GM12872 (cell line): Measurements from ENCODE around the gene IMMP2L.

Experiments used
- TF ChIP-seq, protein P1 (sequence below): IDR thresholded peaks from 3 replicates; pipeline ENCODE4 v1.5.1; 2011; ENCODE audit warnings: low read depth, mild to moderate bottlenecking, low read length, moderate library complexity; ENCODE audit not compliant: insufficient read depth

Gene IMMP2L

DNA sequence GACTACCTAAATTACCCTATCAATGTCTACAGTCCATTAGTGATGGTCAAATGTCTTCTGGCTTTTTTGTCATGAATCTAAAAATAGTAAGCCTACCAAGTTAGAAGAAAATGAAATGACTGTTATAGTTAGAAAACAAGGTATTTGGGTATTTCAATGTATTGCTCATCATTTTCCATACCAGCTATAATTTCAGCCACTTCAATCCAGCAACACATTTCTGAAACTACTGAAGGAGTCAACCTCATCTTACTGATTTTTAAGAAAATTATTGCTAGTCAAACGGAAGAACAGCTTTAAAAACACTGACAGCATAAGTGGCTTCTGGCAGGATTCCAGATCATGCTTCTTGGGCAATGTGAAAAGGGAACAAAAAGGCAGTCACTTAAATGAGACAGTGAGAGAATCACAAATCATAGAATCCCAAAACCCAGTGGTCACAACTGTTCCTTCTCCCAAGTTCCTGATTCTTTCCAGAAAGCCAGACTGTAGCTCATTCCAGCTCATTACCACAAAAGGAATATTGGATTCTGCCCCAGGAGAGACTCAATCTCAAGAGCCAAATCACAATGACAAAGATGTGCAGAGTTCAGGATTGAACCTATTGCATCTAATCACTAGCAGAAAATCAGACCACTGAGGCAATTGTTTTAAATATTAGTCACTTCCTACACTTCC, 532.6 kb downstream of the IMMP2L start:
- TF ChIP-seq, protein P1, sequence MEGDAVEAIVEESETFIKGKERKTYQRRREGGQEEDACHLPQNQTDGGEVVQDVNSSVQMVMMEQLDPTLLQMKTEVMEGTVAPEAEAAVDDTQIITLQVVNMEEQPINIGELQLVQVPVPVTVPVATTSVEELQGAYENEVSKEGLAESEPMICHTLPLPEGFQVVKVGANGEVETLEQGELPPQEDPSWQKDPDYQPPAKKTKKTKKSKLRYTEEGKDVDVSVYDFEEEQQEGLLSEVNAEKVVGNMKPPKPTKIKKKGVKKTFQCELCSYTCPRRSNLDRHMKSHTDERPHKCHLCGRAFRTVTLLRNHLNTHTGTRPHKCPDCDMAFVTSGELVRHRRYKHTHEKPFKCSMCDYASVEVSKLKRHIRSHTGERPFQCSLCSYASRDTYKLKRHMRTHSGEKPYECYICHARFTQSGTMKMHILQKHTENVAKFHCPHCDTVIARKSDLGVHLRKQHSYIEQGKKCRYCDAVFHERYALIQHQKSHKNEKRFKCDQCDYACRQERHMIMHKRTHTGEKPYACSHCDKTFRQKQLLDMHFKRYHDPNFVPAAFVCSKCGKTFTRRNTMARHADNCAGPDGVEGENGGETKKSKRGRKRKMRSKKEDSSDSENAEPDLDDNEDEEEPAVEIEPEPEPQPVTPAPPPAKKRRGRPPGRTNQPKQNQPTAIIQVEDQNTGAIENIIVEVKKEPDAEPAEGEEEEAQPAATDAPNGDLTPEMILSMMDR, result no peak

DNA sequence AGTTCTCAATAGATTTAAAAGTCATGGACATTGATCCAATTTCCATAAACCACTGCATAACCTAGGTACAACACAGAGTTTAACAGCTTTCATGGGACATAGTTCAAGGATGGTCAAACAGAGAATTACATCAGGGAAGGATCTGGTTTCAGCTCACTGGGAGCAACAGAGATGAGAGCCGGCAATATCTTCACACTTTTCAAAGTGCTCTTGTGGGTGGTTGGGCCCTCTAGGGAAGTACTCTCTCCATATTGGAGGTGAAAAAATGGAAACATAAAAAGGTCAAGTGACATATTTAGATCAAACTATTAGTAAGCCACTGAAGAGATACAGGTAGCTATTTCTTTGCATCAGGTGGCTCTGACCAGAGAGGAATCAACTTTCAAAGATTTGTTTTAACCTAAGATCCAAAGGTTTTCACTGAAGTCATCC, 533.1 kb downstream of the IMMP2L start:
- TF ChIP-seq, protein P1, result no peak

DNA sequence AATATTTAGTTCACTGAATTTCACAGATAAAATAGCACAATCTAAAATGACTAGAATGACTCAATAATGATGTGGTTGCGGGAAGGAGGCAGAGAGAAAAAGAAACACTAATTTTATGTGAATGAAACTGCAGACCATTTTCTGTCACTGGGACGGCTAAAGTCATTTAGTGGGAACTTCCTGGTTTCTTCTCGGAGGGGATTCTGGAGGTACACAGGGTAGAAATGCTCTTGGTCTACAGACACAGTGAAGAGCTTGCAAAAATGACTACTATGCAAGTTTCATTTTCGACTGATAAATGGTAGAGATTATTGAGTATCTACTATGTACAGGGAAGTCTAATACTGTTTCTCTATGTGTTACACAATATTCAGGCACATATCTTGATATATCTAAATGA, 534.9 kb downstream of the IMMP2L start:
- TF ChIP-seq, protein P1, result no peak

DNA sequence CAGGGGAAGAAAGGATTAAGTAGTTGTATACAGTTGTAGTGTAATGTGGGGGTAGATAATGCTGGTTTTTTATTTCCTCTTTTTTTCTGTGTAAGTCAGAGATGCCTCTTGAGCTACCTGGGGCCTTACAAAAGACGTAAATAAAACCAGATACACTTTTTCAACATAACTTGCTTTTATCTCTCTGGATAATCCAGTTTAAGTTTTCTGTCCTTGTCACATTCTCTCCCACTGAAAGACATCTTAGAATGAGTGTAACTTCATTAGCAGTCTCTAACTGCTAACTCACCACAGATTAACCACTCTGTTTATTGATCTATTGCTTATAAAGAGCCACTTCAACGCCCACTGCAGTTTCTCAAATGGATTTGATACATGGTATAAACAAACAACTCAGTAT, 535.5 kb downstream of the IMMP2L start:
- TF ChIP-seq, protein P1, result no peak

DNA sequence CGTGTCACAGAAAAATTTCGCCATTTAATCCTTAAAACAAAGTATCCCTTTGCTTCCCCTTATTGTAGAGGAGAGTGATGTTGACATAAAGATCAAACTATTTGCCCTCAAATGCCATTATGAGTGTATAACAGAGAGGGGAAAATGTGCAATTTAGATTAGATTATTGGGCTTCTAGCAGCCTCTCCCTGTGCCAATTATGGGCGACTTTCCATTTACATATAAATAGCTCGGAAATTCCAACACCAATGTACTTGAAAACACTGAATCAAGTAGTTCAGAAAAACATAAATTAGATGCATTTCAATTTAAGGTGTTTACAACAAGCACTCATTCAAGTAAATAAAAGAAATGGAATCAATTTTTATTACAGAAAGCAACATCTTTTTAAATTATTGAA, 535.9 kb downstream of the IMMP2L start:
- TF ChIP-seq, protein P1, result no peak

DNA sequence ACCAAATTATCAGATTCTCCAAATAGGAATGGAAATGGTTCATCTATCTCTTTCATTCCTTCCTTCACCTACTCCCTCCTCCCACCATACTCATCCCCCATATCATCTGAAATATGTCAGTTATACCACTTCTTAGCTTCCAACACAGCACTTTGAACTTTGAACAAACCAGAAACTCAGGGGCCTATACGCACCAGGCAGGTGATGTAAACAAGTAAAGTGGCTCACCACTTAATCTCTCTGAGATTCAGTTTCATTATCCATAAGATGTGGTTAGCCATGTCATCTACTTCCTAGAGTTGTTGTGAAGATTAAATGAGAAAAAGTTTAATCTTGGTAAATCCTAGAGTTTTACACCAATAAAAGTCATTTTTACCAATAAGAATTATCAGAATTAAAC, 537.3 kb downstream of the IMMP2L start:
- TF ChIP-seq, protein P1, result no peak

DNA sequence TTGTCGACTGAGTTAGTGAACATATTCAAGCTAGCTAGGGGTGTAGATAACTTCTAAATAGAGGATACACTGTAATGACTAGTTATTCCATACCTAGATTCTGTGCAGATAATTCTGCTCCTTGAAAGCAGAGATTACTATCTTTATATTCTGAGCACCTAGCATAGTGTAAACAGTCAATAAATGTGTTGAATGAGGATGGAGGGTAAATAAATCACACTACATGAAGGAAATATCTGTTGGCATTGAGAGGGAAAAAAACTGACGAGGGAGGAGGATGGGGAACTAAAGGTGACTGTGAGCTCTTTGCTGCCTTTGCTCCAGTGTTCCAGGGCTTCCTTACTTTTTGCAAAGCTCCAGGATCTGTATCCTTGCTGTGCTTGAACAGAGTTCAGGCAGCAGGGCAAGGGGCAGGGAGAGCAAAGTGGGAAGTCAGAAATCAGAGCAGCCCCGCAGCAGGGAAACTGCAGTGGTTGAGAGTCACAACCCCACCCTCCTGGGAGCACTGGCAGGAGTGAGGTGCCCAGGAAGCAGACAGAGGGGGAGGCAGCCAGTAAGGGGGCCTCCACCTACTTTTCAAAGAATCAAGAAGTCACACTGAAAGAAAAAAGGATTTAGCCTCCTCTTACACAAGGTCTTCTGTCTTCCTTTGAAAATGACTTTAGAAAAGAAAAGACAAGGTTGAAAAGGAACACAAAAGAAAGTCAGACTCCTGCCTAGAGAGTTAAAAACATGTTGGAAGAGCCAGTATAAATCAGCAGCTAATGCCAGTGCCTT, 543.1 kb downstream of the IMMP2L start:
- TF ChIP-seq, protein P1, result no peak
